Gastrocnemius medialis (tissue), 4 donors: ENCODE measurements around the gene MYO3B.

Experiments
- POLR2A ChIP-seq, 2 donors: fragments of 450-650 bp; IDR thresholded peaks; one replicate each; pipeline ENCODE4 v1.6.1; 2017; ENCODE audit warnings: antibody characterized with exemption in 2 of 2, mild to moderate bottlenecking in 2 of 2, moderate library complexity in 2 of 2
- TF ChIP-seq, protein P1 (sequence below), 5 experiments: fragments of 450-650 bp in 3 of 5; fragments of 200-600 bp in 2 of 5; sonication (generic) in 2 of 5; IDR thresholded peaks in 4 of 5; conservative IDR thresholded peaks in 1 of 5; 1 replicate in 4 of 5; 2 replicates in 1 of 5; pipeline ENCODE4 v1.5.1; 2016 to 2019; ENCODE audit warnings: antibody characterized with exemption in 5 of 5, mild to moderate bottlenecking in 3 of 5, moderate library complexity in 3 of 5

- no peak for TF ChIP-seq POLR2A (IDR thresholded peaks at IDR 0.05)
- TF ChIP-seq, protein P1, sequence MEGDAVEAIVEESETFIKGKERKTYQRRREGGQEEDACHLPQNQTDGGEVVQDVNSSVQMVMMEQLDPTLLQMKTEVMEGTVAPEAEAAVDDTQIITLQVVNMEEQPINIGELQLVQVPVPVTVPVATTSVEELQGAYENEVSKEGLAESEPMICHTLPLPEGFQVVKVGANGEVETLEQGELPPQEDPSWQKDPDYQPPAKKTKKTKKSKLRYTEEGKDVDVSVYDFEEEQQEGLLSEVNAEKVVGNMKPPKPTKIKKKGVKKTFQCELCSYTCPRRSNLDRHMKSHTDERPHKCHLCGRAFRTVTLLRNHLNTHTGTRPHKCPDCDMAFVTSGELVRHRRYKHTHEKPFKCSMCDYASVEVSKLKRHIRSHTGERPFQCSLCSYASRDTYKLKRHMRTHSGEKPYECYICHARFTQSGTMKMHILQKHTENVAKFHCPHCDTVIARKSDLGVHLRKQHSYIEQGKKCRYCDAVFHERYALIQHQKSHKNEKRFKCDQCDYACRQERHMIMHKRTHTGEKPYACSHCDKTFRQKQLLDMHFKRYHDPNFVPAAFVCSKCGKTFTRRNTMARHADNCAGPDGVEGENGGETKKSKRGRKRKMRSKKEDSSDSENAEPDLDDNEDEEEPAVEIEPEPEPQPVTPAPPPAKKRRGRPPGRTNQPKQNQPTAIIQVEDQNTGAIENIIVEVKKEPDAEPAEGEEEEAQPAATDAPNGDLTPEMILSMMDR (IDR thresholded peaks at IDR 0.05 in 4 of 5, conservative IDR thresholded peaks at IDR 0.05 in 1 of 5): no peak
Observed at GRCh38 chr2:170144761-170145160, 33.2 kb upstream of the MYO3B start.
